NCI-H526 (cell line): ENCODE results near the gene SRSF12.
"Not testable (repeated sequence)": the region's sequence is repeated elsewhere in the genome, so short reads cannot be mapped to it uniquely, and the experiment has no call there.

Source experiments
- DNase-seq, 2 experiments: peaks; one replicate each; lab custom pipeline; 2025; lab: John Stamatoyannopoulos, UW

The SRSF12 gene

DNA sequence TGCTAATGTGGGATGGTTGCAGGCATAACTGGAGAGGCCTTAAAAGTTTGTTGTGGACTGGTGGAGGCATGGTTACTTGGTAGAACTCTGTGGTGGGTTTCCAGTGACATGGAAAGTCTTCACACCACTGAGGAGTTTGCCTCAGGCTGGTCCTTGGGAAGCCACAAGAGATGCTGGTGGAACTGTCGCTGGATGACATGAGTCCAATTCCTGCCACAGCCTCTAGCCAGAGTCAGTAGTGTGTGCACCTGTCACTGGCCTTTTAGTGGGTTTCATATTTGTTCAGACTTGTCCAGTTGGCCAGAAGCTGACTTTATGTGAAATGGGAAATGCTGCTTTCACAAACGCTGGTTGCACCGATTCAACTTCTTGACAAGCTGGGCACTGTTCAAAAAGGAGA lies 13.7 kb upstream of the SRSF12 start:
- no peak for DNase-seq

DNA sequence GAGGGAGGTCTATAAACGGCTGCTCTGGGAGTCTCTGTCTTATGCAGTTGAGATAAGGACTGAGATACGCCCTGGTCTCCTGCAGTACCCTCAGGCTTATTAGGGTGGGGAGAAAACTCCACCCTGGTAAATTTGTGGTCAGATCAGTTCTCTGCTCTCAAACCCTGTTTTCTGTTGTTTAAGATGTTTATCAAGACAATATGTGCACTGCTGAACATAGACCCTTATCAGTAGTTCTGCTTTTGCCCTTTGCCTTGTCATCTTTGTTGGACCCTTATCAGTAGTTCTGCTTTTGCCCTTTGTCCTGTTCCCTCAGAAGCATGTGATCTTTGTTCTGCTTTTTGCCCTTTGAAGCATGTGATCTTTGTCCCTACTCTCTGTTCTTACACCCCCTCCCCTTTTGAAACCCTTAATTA lies 10.4 kb upstream of the SRSF12 start:
- not testable (repeated sequence) for DNase-seq

DNA sequence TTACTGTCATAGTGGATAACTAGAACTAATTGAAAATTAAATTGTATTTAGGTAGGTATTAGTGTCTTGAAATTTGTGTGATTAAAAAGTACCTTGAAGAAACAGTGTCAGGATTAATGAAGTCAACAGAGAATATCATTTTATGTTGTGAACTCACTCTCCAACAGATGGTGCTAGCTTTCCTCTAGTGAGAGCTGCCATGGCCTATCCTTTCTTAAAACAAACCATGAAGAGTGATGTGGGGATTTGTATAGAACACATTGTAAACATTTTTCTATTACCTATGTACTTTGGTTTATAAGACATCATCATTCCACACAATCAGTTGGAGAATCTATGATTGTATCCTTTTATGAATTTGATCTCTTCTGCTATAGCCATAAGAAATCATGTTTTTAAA lies 4.8 kb upstream of the SRSF12 start:
- DNase-seq = peak; percentile 39 to 68

DNA sequence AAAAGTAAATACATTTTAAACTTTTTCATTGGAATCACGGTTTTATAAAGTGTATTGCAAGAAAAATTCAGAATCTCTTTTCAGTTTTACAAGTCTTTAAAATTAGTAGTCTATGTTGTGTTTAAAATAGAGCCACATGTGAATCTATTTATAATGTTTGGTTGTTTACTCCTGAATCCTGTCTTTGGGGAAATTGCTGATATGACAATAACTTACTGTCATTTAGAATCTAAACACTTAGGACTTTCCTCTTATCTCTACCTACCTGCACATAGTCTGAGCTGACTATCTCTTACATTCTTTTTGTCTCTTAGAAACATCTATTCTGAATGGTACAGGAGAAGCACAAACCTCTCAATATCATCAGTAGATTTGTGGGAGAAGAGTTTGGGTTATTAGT lies 4.1 kb upstream of the SRSF12 start:
- no peak for DNase-seq

DNA sequence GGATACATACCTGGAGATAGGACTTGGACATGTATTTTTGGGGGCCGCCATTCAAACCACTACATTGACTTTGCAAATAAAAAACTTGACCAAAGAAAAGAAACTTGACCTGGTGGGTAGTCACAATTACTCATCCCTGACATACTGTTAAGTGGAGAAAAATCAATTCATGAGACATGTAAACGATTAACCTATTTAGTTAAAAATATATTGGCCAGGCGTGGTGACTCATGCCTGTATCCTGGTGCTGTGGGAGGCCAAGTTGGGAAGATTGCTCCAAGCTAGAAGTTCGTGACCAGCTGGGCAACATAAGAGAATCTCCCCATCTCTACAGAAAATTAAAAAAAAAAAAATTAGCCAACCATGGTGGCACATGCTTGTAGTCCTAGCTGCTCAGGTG lies 2.5 kb upstream of the SRSF12 start:
- no peak for DNase-seq

DNA sequence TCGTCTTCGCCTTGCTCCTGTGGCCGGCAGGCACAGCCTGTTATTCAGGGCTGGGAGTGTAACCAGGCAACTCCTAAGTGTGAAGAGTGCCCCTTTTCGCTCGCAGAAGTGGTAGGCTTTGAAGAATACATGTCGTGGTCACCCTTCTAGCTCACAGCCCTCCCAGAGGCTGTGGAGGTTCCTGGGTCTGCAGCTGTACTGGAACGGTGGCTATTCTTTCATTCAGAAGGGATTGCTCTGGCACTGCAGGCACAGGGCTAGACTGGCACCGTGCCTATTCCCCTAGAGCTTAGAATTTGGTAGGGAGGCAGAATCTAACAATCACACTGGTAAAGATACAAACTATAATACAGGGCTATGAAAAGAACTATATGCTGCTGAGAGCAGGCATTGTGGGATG lies 1.1 kb upstream of the SRSF12 start:
- DNase-seq = no peak

DNA sequence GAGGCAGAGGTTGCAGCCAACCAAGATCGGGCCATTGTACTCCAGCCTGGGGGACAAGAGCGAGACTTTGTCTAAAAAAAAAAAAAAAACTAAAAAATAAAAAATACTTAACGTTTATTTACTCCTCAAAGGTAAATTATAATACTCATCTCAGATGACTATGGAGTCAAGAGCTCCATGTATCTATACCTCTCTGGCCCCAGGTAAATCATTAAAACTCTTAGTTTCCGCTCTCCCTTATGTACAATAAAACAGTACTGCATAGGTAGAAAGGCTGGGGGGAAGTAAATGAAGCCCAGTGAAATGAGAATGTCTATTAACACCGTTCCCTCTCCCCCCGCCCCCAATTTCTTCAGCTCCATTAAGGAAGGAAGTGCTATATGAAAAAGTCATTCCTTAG lies 1.2 kb downstream of the SRSF12 start:
- DNase-seq = no peak

DNA sequence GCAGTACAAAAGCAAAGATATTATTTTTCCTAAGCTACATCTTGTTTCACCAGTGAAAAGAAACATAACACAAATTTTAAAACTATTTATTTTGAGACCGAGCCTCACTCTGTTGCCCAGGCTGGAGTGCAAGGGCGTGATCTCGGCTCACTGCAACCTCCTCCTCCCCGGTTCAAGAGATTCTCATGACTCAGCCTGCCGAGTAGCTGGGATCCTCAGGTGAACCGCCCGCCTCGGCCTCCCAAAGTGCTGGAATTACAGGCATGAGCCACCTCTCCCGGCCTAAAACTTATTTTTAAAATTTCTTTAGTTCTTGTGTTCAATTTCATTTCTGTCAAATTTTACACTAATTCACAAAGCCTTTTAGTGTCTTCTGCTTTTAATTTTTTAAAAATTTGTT lies 5.9 kb downstream of the SRSF12 start:
- no peak for DNase-seq

DNA sequence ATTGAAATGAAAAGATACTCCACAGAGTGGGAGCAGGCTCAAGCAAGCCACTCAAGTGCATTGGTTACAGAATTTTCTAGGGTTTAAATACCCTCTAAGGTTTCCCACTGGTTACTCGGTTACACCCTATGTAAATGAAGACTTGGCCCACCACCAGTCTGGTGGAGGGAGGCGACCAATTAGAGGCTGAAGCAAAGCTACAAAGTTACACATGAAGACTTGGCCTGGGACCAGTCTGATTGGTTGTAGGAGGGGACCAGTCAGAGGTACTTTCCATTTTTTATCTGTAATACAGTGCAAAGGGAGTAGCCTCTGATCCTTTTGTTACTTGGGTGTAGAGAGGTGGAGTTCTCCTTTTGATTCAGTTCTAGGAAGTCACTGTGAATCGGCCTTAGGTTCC lies 7.6 kb downstream of the SRSF12 start:
- DNase-seq = no peak

DNA sequence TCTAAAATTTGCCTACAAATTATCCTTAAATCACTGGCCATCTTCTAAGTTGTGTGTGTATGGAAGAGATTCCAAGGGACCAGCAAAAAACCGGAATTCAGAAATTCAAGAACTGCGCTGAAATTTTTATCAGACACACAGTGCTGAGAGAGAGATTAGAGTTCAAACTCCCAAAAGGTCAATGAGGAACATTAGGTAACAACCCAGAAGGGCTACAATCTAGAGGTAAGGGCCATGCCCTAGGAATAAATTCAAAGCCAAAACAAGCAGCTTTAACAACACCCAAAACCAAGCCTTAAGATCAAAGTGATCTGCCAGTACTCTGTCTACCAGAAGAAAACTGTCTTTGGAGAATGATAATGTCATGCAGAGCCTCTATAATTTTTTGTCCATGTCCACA lies 17.8 kb downstream of the SRSF12 start:
- DNase-seq = no peak

DNA sequence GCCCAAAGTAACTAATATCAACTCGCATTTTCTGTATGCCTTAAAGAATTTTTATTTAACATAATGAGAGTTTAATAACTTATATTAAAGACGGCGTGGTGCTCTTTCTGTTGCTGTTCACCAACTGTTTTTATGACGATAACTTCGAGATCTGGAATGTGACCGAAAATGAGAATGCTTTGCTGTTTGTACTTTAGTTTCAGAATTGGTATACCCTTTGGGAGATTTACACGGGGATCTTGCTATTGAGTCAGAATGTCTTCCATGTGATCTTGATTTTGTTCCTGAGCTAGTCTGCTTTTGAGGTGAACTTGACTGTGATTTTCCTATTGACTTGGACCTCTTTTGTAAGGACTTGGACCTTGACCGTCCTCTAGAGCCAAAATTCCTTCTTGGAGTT lies 19.4 kb downstream of the SRSF12 start:
- DNase-seq = no peak

DNA sequence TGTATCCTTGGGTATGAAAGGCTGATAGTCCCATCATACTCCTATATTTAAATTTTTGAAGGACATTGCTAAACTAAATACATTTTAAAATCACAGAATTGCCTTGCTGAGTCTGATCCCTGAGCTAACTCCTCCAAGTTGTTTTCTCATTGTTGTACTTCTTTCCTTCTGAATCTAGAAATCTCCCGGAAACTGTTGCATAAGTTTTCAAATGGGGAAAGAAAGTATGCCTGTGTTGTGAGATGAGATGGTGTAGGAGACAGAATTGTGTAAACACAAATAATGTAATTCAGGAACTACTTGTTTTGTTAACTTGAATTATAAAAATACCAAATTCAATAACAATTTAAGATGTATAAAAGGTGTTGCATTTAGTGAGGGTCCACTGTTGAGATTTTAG lies 30.0 kb downstream of the SRSF12 start:
- no peak for DNase-seq

DNA sequence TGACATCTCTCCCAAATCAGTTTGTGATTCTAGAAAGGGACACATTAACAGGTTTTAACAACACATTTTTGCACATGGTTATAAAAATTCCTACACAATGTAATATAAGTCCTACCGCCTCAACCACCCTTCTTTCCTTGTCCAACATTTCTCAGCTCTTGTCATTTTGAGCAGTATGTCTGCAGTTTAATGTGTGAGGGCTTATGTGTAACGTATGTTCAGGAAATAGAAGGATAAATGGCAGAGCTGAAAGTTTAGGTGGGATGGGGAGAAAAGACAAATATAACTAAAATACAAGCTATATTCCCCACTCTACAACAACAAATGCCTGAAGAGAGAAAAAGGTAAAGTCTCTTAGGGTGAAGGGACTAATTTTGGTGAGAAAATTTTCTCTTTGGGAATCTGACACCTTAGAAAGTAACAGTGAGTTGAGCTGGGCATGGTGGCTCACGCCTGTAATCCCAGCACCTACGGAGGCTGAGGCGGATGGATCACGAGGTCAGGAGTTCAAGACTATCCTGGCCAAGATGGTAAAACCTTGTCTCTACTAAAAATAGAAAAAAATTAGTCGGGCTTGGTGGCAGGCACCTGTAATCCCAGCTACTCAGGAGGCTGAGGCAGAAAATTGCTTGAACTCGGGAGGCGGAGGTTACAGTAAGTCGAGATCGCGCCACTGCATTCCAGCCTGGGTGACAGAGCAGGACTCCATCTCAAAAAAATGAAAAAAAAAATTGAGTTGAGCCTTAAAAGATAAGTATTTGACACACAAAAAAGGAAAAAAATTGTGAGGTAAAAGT lies 32.3 kb downstream of the SRSF12 start:
- DNase-seq = no peak

DNA sequence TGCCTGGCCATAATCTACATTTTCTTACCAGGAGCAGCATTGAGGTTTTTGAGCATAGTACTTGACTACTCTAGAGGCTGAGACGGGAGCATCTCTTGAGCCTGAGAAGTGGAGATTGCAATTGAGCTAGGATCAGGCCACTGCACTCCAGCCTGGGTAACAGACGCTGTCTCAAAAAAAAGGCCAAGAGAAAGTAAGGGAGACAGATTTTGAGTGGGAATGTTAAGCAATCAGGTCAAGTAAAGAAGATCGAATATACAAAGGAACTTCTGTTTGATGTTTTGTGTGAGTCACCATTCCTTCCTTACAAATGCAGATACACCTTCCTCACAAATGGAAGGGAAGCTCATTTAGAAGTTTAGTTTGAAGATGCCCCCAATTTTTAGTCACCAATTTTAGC lies 32.9 kb downstream of the SRSF12 start:
- DNase-seq = no peak

DNA sequence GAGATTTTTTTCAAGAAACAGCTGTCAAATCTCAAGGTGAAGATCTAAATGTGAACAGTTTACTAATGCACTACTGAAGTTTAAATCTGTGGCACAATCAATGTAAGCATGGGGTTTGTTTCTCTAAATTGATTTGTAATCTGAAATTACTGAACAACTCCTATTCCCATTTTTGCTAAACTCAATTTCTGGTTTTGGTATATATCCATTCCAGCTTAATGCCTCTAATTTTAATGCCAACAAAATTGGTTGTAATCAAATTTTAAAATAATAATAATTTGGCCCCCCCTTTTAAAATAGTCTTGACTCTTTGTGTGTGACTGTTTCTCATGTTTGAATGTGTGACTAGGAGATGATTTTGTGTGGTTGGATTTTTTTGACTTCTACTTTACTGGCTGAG lies 33.3 kb downstream of the SRSF12 start:
- no peak for DNase-seq

DNA sequence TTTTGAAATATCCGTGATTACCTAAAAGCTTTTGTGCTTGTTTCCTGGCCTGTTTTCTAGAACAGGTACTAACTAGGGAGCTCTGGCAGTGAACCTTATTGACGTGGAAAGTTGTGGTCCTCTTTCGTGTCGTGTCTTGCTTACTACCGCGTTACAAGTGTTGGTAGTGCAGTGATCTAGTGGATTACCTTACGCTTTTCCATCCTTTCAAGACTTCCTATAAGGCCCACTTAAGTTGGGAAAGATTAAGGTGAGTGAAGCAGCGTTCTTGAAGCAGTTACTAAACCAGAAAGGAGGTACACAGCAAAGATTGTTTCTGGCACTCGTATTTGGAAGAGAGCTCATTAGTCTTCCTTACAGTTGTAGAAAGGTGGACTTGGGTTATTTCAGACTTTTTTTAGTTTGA lies 35.4 kb downstream of the SRSF12 start:
- no peak for DNase-seq

DNA sequence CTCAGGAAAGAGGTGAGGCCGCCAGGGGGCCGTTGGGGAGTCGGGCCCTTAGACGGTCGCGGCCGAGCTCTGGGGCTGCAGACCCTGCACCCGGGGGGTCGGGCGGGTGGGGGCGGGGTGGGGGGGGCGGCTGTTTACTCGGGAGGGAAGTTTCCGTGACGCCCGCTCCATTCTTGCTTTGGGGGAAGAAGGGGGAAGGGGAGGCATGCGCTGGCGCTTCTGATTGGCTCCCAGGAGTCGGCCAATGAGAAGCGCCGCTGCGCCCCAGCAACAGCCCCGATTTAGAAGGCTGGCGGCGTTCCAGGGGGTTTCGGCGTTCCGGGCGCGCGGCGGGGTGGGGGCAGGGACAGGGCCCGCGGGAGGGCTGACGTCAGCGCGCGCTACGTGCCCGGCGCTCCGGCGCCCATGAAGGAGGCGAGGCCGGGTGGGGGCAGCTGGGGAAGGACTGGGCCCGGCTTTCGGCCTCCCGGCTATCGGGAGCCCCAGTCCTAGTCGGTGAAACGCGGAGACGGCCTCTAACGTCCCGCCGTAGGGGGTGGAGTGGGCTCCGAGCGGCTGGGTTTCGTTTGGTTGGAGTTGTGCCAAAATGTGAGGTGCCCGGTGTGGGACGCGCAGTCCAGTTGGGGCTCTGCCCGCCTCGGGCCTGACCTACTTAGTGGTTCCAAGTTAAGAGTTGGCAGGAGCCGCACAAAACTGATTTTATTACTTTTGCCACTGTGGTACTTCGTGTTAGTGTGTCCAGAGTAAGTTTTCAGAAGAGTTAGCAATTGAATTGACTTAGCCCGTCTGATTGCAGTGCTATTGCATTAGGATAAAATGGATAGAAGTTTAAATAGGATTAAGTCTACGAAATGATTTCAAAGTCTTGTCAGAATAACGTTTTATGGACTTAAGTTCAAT lies 36.2 kb downstream of the SRSF12 start:
- peak; percentile 85 to 97 for DNase-seq

DNA sequence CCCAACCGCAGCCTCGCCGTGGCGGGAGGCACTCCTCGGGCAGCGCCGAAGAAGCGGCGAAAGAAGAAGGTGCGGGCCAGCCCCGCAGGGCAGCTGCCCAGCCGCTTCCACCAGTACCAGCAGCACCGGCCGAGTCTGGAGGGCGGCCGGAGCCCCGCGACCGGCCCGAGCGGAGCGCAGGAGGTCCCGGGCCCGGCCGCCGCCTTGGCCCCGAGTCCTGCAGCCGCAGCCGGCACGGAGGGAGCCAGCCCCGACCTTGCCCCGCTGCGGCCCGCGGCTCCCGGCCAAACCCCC lies 36.8 kb downstream of the SRSF12 start:
- no peak for DNase-seq

DNA sequence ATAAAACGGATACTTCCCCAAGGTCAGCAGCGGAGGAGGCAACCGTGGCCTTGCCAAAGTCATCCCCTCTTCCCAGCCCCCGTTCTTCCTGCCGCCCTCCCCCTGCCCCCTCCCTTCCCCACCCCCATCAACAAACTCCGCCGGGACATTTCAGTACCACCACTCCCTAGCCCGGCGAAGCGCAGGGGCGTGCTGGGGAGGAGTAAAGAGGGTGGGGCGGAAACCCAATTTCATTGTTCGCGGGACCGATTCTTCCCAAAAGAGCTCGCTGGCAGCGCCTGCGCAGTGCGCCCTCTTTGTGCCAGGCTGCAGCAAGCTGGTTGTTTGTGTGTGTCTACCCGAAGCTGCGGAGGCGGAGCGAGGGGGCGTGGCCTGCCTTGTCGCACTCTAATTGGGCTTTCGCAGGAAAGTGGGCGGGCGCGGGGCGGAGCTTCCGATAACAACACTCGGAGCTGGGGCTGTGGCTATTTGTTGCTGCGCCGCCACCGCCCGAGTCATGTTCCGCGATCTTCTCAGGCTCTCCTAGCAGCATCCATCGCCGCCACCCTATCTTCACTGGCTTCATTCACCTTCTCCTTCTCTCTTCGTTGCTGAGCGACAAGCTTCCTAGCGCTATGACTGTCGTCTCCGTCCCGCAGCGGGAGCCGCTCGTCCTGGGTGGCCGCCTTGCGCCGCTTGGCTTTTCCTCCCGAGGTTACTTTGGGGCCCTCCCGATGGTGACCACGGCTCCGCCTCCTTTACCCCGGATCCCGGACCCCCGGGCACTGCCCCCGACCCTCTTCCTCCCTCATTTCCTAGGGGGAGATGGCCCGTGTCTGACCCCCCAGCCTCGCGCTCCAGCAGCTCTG lies 37.4 kb downstream of the SRSF12 start, which contains the start of gene PNRC1:
PNRC1 (plus strand) TSS at position 471 of the 848 bp plus-strand sequence; CDS start at position 615, 144 bp downstream.
- DNase-seq = peak; percentile 97 to 99

DNA sequence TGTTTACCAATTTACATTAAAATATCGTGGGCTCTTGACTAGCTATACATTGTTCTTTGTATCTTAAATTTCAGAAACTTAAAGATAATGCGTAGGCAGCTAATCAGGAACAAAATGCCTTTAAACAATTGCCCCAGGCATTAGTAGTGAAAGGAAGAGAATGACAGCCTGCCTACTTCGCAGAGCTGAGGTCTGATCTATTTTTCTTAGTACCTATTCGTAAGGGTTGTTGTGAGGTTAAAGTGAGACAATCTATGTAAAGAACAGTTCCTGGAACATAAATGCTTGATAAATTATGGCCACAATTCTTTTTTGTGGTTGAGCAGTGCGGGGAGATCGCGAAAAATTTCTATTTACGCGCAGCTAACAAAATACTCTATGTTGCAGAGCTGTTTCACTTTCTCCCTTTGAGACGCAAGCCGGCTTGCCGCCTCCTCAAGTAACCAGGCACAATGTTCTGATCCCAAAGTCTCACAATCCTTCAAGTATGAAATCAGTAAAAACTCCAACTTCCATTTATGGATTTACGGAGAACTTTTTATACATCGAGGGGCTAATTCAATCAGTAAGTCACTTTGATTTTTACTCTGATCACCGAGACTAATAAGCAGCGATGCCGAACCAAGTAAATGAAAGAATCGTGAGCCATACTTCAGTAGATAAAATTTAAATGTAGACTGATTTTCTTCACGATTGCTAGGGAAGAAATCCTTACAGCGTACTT lies 38.2 kb downstream of the SRSF12 start:
- DNase-seq = peak; percentile 23 to 48

DNA sequence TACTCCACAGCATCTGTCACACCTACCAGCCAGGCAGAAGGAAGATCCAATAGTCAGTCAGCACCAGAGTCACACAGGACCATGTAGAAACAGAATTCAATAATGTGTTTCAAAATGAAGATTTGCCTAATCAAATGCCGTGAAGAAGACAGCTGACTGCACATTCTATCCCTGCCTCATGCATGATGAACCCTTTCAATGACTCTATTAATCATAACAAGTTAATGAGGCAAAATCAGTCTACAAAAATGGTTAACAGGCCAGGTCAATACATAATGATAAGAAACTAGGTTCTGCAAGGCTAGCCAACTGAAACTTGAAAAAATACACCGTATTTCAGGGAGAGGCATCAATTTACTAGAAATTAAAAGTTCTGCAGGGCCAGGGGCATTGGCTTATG lies 44.0 kb downstream of the SRSF12 start:
- peak in 1 of 2 experiments; percentile 7 for DNase-seq
